ENCODE results near the gene GPX6. TPM values are rescaled to one million over a fixed set of nuclear protein-coding genes. Genes with fewer than 3 reads are reported as not detected.
"Not testable (repeated sequence)": the region's sequence is repeated elsewhere in the genome, so short reads cannot be mapped to it uniquely, and the experiment has no call there.

The GPX6 gene
- total and polyA plus RNA-seq, 10 of the 15 experiments (the other 5 are each of a cell fraction or from before 2014, with no cell fraction given): not detected

GRCh38 chr6:28512387-28512786, 3.2 kb downstream of the GPX6 start:
- not testable (repeated sequence) for BruUV-seq (replicated peaks); H3K9ac ChIP-seq (ENCODE audit: control insufficient read depth, insufficient read depth, low read length)

GRCh38 chr6:28511628-28512300, 3.8 kb downstream of the GPX6 start:
- Histone ChIP-seq H3K36me3 (ENCODE audit: control insufficient read depth in 2 of 2, insufficient read depth in 2 of 2, low read length in 1 of 2) (no peaks in the 10 kb centered on the region), H3K4me3 (no peak overlapping the region), H3K9ac (ENCODE audit: control insufficient read depth, insufficient read depth, low read length) (no peak overlapping the region), H3K4me2 (ENCODE audit: control insufficient read depth, insufficient read depth) (no peak overlapping the region), H3K27ac (ENCODE audit: control insufficient read depth, insufficient read depth) (no peak overlapping the region), H3K4me1 (ENCODE audit: control insufficient read depth, insufficient read depth, low read length) (no peaks in the 10 kb centered on the region), H2AFZ (ENCODE audit: control insufficient read depth, low read depth, low read length) (no peak overlapping the region), H3K27me3 (replicated peaks in 1 of 2; ENCODE audit: control insufficient read depth in 2 of 2, insufficient read depth in 2 of 2, low read length in 1 of 2) (peaks cover 0 to 2% of the 10 kb centered on the region in 2 experiments; a peak in 1 of 4 replicates), H3K79me2 (ENCODE audit: control insufficient read depth, insufficient read depth, low read length) (no peaks in the 10 kb centered on the region), H4K20me1 (ENCODE audit: control insufficient read depth, insufficient read depth) (no peaks in the 10 kb centered on the region), H3K9me3 (replicated peaks; ENCODE audit: control insufficient read depth, insufficient read depth, low read length) (no peaks in the 10 kb centered on the region)
- ATAC-seq: no peak
- FAIRE-seq: no peak
- in situ Hi-C loops (cut with MboI) (no loop called here), intact Hi-C loops (cut with micrococcal nuclease; ENCODE audit: unreplicated experiment) (no loop called here)
- no peak for DNase-seq (ENCODE audit: low read depth, low spot score)
- WGBS (ENCODE audit: insufficient coverage, insufficient replicate concordance, low lambda C conversion rate, missing lambda C conversion rate): 79% methylated on average over 40 of the region's 51 CpGs
- BruUV-seq (replicated peaks): no TSS peak
- POLR2A ChIA-PET: no interaction called here
- RAD21 ChIA-PET (ENCODE audit: unreplicated experiment): no interaction called here
- CTCF ChIA-PET: no interaction called here
- SMC1A ChIA-PET (ENCODE audit: uncharacterized antibody, unreplicated experiment): no interaction called here
- TF ChIP-seq PBX3 (IDR thresholded peaks at IDR 0.05; ENCODE audit: insufficient replicate concordance, low read depth, low read length): no peak
- no peak for TF ChIP-seq ZNF384 (IDR thresholded peaks at IDR 0.05; ENCODE audit: borderline replicate concordance, low read depth, low read length)
- TF ChIP-seq ESRRA (IDR thresholded peaks at IDR 0.05; ENCODE audit: low read length): no peak
- no peak for TF ChIP-seq E2F8 (IDR thresholded peaks at IDR 0.05; ENCODE audit: low read depth, partially characterized antibody)
- TF ChIP-seq NFYB (IDR thresholded peaks at IDR 0.05; ENCODE audit: insufficient read depth, low read depth, low read length): no peak
- no peak for TF ChIP-seq MXI1 (IDR thresholded peaks at IDR 0.05; ENCODE audit: low read depth, low read length)
- no peak for TF ChIP-seq RFX5 (IDR thresholded peaks at IDR 0.05; ENCODE audit: low read depth, low read length)
- TF ChIP-seq NBN (IDR thresholded peaks at IDR 0.05): no peak
- no peak for TF ChIP-seq CHD4 (IDR thresholded peaks at IDR 0.05)
- TF ChIP-seq IRF5 (IDR thresholded peaks at IDR 0.05; ENCODE audit: borderline replicate concordance): no peak

More at GRCh38 chr6:28512387-28512786, 3.2 kb downstream of the GPX6 start:
- RAD21 ChIA-PET (ENCODE audit: unreplicated experiment); DNase-seq (ENCODE audit: low read depth, low spot score); H3K27ac ChIP-seq (ENCODE audit: control insufficient read depth, insufficient read depth); H2AFZ ChIP-seq (ENCODE audit: control insufficient read depth, low read depth, low read length); H3K79me2 ChIP-seq (ENCODE audit: control insufficient read depth, insufficient read depth, low read length); H3K36me3 ChIP-seq (ENCODE audit: control insufficient read depth in 2 of 2, insufficient read depth in 2 of 2, low read length in 1 of 2); SMC1A ChIA-PET (ENCODE audit: uncharacterized antibody, unreplicated experiment); FAIRE-seq; ATAC-seq; CTCF ChIA-PET; H3K4me2 ChIP-seq (ENCODE audit: control insufficient read depth, insufficient read depth); H3K4me3 ChIP-seq; H4K20me1 ChIP-seq (ENCODE audit: control insufficient read depth, insufficient read depth); intact Hi-C loops (cut with micrococcal nuclease; ENCODE audit: unreplicated experiment); H3K9me3 ChIP-seq (replicated peaks; ENCODE audit: control insufficient read depth, insufficient read depth, low read length); H3K27me3 ChIP-seq (replicated peaks in 1 of 2; ENCODE audit: control insufficient read depth in 2 of 2, insufficient read depth in 2 of 2, low read length in 1 of 2); in situ Hi-C loops (cut with MboI); POLR2A ChIA-PET; H3K4me1 ChIP-seq (ENCODE audit: control insufficient read depth, insufficient read depth, low read length): not testable (repeated sequence)
- 69% methylated on average over 8 of the region's 8 CpGs for WGBS (ENCODE audit: insufficient coverage, insufficient replicate concordance, low lambda C conversion rate, missing lambda C conversion rate)
- peak; percentile 53; the same call in 1 of the 2 replicates for TF ChIP-seq NFYB (IDR thresholded peaks at IDR 0.05; ENCODE audit: insufficient read depth, low read depth, low read length)

Measured in GM12878 (cell line).